AG04449 (cell line): ENCODE data around the gene SLC16A11.

Experiments used
- CTCF ChIA-PET: fragments of 350-600 bp; formaldehyde crosslinking; extraction: SDS; loops from one replicate; lab custom pipeline; 2021; ENCODE audit warnings: antibody characterized with exemption; lab: Yijun Ruan, JAX
- POLR2A ChIA-PET: fragments of 400-600, 350-600 bp; formaldehyde crosslinking; extraction: SDS; loops from one replicate; lab custom pipeline; 2020; ENCODE audit warnings: antibody characterized with exemption, inconsistent platforms; lab: Yijun Ruan, JAX
- DNase-seq: peaks from one replicate; pipeline ENCODE4 v3.0.0-alpha.2; 2010; ENCODE audit warnings: low read depth, low spot score
- H3K4me3 ChIP-seq: 2 replicates; pipeline ENCODE4 v1.5.1; 2011; ENCODE audit warnings: low read depth, mild to moderate bottlenecking, control low read depth, low read length
- CTCF ChIP-seq: IDR thresholded peaks from one replicate; pipeline ENCODE4 v1.5.1; 2011; ENCODE audit warnings: mild to moderate bottlenecking, moderate library complexity, low read length, control low read depth, inconsistent platforms; ENCODE audit not compliant: insufficient read depth; ENCODE audit errors: missing control alignments

SLC16A11 gene

DNA sequence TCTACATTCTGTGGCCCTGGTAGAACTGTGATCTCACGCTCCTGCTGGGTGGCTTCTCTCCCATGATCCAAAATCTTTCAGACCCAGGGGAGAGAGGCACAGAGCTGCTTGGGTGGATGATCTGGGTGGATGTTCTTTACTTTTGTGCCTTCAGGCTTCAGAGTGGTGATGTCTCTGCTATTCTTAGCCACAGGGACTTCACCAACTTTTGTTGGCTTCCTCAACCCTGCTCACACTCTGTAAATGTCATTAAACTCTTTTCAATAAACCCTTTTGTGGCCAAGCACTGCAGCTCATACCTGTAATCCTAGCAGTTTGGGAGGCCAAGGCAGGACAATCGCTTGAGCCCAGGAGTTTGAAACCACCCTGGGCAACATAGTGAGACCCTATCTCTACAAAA lies 28.5 kb upstream of the SLC16A11 start:
- no peak overlapping the region for H3K4me3 ChIP-seq
- ChIA-PET CTCF (interaction anchor here (1.0 to 2.0 kb wide), 2 partner anchors 20 to 65 kb away, joined by 4 read pairs; no protein-coding TSS in a partner anchor), POLR2A (no interaction called here)
- no peak for DNase-seq
- TF ChIP-seq CTCF, result no peak

DNA sequence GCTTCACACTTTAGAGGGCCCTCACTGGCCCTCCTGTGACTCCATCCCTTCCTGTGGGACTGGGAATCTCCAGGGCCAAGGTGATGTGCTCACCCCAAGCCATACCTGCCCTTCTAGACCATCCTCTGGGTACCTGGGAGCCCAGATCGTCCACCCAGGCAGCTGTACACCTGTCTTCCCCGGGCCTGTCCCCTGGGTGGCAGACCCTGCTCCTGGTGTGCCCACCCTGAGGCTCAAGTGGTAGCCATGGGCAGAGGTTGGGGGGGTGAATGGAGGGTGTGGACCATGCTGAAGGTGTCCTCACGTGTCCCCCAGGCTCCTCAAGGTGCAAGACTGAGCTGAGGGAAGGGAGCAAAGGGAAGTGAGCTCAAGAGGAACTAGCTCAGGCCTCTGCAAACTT lies 26.8 kb upstream of the SLC16A11 start:
- ChIA-PET POLR2A (no interaction called here), CTCF (interaction anchor here (1.0 to 1.2 kb wide), 3 partner anchors 11 to 25 kb away, joined by 3 to 5 read pairs (median 3); no protein-coding TSS in a partner anchor)
- no peak overlapping the region for H3K4me3 ChIP-seq
- DNase-seq, result no peak
- TF ChIP-seq CTCF, result no peak

- POLR2A ChIA-PET, result no interaction called here
- no peak overlapping the region for H3K4me3 ChIP-seq
- CTCF ChIA-PET, result interaction anchor here (1.1 kb wide), 1 partner anchor 16 kb away, joined by 3 read pairs; no protein-coding TSS in a partner anchor
- DNase-seq, result no peak
- no peak for TF ChIP-seq CTCF
Measured at GRCh38 chr17:7068268-7068667, 24.4 kb upstream of the SLC16A11 start.

DNA sequence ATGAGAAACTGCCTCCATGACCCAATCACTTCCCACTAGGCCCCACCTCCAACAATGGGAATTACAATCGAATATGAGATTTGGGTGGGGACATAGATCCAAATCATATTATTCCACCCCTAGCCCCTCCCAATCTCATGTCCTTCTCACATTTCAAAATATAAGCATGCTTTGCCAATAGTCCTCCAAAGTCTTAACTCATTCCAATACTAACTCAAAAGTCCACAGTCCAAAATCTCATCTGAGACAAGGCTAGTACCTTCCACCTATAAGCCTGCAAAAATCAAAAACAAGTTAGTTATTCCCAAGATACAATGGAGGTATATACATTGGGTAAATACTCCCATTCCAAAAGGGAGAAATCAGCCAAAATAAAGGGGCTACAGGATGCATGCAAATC lies 23.3 kb upstream of the SLC16A11 start:
- DNase-seq, result no peak
- no peak for TF ChIP-seq CTCF
- CTCF ChIA-PET, result interaction anchor here (1.1 kb wide), 1 partner anchor 15 kb away, joined by 3 read pairs; no protein-coding TSS in a partner anchor
- no peak overlapping the region for H3K4me3 ChIP-seq
- POLR2A ChIA-PET, result no interaction called here

- TF ChIP-seq CTCF, result no peak
- CTCF ChIA-PET, result interaction anchor here (1.4 to 1.9 kb wide), 3 partner anchors 9 to 73 kb away, joined by 5 to 7 read pairs (median 5); no protein-coding TSS in a partner anchor
Measured at GRCh38 chr17:7064261-7064660, 20.4 kb upstream of the SLC16A11 start.

GRCh38 chr17:7063518-7064094 lies 19.7 kb upstream of the SLC16A11 start:
- TF ChIP-seq CTCF, result no peak
- ChIA-PET CTCF (interaction anchor here (1.1 to 1.9 kb wide), 4 partner anchors 11 to 76 kb away, joined by 3 to 7 read pairs (median 4); no protein-coding TSS in a partner anchor), POLR2A (no interaction called here)

More at GRCh38 chr17:7064261-7064660, 20.4 kb upstream of the SLC16A11 start:
- no peak for DNase-seq
- POLR2A ChIA-PET, result no interaction called here
- H3K4me3 ChIP-seq, result no peak overlapping the region

More at GRCh38 chr17:7063518-7064094, 19.7 kb upstream of the SLC16A11 start:
- H3K4me3 ChIP-seq, result no peak overlapping the region
- no peak for DNase-seq
